Kidney (tissue), 14 donors: ENCODE measurements around the gene DIS3L2. TPM values are rescaled to one million over a fixed set of nuclear protein-coding genes. Genes with fewer than 3 reads are reported as not detected.
"Not testable (repeated sequence)": the region's sequence is repeated elsewhere in the genome, so short reads cannot be mapped to it uniquely, and the experiment has no call there.

Source experiments
- DNase-seq, 5 donors: peaks; one replicate each; pipeline ENCODE4 v3.0.0-alpha.2; 2013 to 2020
- FAIRE-seq: peaks from 2 replicates; lab custom pipeline; 2012; peaks lifted over from hg19 to GRCh38; lab: Jason Lieb, UNC
- H3K27ac ChIP-seq, 2 donors: one replicate each; pipeline ENCODE4 v1.7.0; 2013; ENCODE audit warnings: low read depth in 2 of 2, low read length in 2 of 2, inconsistent platforms in 1 of 2
- H3K27me3 ChIP-seq: one replicate; pipeline ENCODE4 v1.7.1; 2013; ENCODE audit warnings: low read length, inconsistent platforms; ENCODE audit not compliant: control insufficient read depth, insufficient read depth
- H3K36me3 ChIP-seq, 3 donors: one replicate each; pipeline versions ENCODE4 v1.7.0 to v1.7.1; 2013; ENCODE audit warnings: low read length in 3 of 3, control low read depth in 1 of 3, inconsistent platforms in 1 of 3; ENCODE audit not compliant: insufficient read depth in 3 of 3, control insufficient read depth in 2 of 3
- H3K4me1 ChIP-seq, 3 donors: one replicate each; pipeline versions ENCODE4 v1.7.0 to v1.7.1; 2013; ENCODE audit warnings: low read length in 3 of 3, inconsistent platforms in 1 of 3, low read depth in 1 of 3; ENCODE audit not compliant: control insufficient read depth in 2 of 3, insufficient read depth in 2 of 3
- H3K4me3 ChIP-seq, 3 donors: one replicate each; pipeline versions ENCODE4 v1.7.0 to v1.8.1; 2013; ENCODE audit warnings: low read length in 3 of 3, control low read depth in 1 of 3, inconsistent platforms in 1 of 3
- H3K9ac ChIP-seq, 3 donors: one replicate each; pipeline versions ENCODE4 v1.7.0 to v1.7.1; 2013; ENCODE audit warnings: low read length in 3 of 3, control low read depth in 1 of 3, inconsistent platforms in 1 of 3
- H3K9me3 ChIP-seq, 3 donors: one replicate each; pipeline versions ENCODE4 v1.7.0 to v1.7.1; 2013; ENCODE audit warnings: low read length in 3 of 3, control low read depth in 1 of 3, inconsistent platforms in 1 of 3; ENCODE audit not compliant: control insufficient read depth in 2 of 3, insufficient read depth in 1 of 3
- intact Hi-C: fragments of 100-400 bp; cut with DNase I; formaldehyde crosslinking; loops from one replicate; pipeline ENCODE4 v1.11.1; 2022
- polyA plus RNA-seq: library from polyadenylated mRNA; stranded (reverse); fragments of 350-450 nt; fragmentation: Illumina TruSeq; extraction: RNeasy Lipid Tissue Mini Kit (QIAGEN cat#74804); gene quantifications from one replicate; pipeline ENCODE4 v1.2.3, GENCODE V29; 2014; ENCODE audit warnings: low read depth, low replicate concordance; ENCODE audit not compliant: insufficient read depth
- total RNA-seq: library from RNA; stranded (reverse); fragmentation: NEBNext Ultra II Directional; extraction: Animal tissue kit (Norgen Biotek cat#: 25700); gene quantifications from one replicate; pipeline ENCODE4 v1.2.1, GENCODE V29; 2021
- TF ChIP-seq, protein P1 (sequence below): IDR thresholded peaks from 3 replicates; pipeline ENCODE4 v1.5.1; 2012; ENCODE audit warnings: mild to moderate bottlenecking, moderate library complexity, borderline replicate concordance; ENCODE audit not compliant: insufficient read depth; ENCODE audit errors: extremely low read depth
- donor health status: control.
- donor health status: control.
- donor health status: control.
- donor health status: control.
- donor health status: control.
- donor health status: DM: yes; HTN: yes; CAD: no.
- donor health status: Normal renal cell carcinoma (clear cell type).

Gene DIS3L2
- total and polyA plus RNA-seq, 2 donors from 2014 or later: 12.3 to 47.7 TPM

- Histone ChIP-seq H3K4me3 (no peak overlapping the region), H3K9ac (no peak overlapping the region), H3K9me3 (no peaks in the 10 kb centered on the region), H3K27ac (no peak overlapping the region), H3K4me1 (no peaks in the 10 kb centered on the region), H3K36me3 (no peaks in the 10 kb centered on the region), H3K27me3 (no peaks in the 10 kb centered on the region)
- intact Hi-C loops: no loop called here
- no peak for DNase-seq
- no peak for FAIRE-seq
- TF ChIP-seq, protein P1, sequence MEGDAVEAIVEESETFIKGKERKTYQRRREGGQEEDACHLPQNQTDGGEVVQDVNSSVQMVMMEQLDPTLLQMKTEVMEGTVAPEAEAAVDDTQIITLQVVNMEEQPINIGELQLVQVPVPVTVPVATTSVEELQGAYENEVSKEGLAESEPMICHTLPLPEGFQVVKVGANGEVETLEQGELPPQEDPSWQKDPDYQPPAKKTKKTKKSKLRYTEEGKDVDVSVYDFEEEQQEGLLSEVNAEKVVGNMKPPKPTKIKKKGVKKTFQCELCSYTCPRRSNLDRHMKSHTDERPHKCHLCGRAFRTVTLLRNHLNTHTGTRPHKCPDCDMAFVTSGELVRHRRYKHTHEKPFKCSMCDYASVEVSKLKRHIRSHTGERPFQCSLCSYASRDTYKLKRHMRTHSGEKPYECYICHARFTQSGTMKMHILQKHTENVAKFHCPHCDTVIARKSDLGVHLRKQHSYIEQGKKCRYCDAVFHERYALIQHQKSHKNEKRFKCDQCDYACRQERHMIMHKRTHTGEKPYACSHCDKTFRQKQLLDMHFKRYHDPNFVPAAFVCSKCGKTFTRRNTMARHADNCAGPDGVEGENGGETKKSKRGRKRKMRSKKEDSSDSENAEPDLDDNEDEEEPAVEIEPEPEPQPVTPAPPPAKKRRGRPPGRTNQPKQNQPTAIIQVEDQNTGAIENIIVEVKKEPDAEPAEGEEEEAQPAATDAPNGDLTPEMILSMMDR: no peak
Observed at GRCh38 chr2:231941673-231942072, 19.8 kb upstream of the DIS3L2 start.

DNA sequence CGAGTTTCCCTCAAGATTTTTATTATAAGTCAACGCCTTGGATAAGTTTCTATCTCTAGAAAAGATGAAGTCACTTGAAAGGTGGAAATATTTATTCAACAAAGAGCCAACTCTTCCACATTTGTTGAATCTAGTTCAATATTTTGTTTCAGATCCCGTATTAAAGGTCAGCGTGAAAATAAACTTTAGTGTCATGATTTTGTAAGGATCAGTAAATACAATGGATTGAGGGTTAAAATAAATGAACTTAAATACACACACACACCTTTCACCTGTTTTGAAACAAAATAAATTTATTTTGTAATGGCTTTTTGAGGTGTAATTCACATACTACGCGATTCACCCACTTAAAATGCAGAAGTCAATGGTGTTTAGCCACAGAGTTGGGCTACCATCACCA is 19.3 kb upstream of the DIS3L2 start:
- intact Hi-C loops: no loop called here
- DNase-seq (no peak), FAIRE-seq (no peak)
- Histone ChIP-seq H3K27ac (no peak overlapping the region), H3K9ac (no peak overlapping the region), H3K36me3 (no peaks in the 10 kb centered on the region), H3K9me3 (no peaks in the 10 kb centered on the region), H3K4me1 (no peaks in the 10 kb centered on the region), H3K4me3 (no peak overlapping the region), H3K27me3 (no peaks in the 10 kb centered on the region)
- TF ChIP-seq, protein P1: no peak

GRCh38 chr2:231946241-231946814 is 15.2 kb upstream of the DIS3L2 start:
- FAIRE-seq (no peak), DNase-seq (no peak)

DNA sequence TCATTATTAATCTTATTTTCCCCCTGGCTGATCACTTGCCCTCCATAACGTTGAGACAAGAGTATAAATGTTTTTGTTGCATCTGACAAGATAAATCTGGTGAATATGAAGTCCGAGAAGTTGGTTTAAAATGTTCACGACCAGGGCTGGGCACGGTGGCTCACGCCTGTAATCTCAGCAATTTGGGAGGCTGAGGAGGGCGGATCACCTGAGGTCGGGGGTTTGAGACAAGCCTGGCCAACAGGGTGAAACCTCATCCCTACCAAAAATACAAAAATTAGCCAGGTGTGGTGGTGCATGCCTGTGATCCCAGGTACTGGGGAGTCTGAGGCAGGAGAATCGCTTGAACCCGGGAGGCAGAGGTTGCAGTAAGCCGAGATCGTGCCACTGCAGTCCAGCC is 14.4 kb upstream of the DIS3L2 start:
- intact Hi-C loops, H3K27ac ChIP-seq, FAIRE-seq, H3K36me3 ChIP-seq, DNase-seq, H3K9ac ChIP-seq, H3K4me3 ChIP-seq, H3K27me3 ChIP-seq, H3K9me3 ChIP-seq, H3K4me1 ChIP-seq: not testable (repeated sequence)

More at GRCh38 chr2:231946241-231946814, 15.2 kb upstream of the DIS3L2 start:
- no peaks in the 10 kb centered on the region for H3K27me3 ChIP-seq
- H3K27ac ChIP-seq: no peak overlapping the region
- H3K4me1 ChIP-seq: no peaks in the 10 kb centered on the region
- H3K9ac ChIP-seq: no peak overlapping the region
- no peaks in the 10 kb centered on the region for H3K36me3 ChIP-seq
- intact Hi-C loops: no loop called here
- no peaks in the 10 kb centered on the region for H3K9me3 ChIP-seq
- H3K4me3 ChIP-seq: no peak overlapping the region
- TF ChIP-seq, protein P1: no peak
